SHP77 treated with DMSO at 0.1 percent for 48 hours (cell line): ENCODE results near the gene CHGA.

Source experiments
- DNase-seq: peaks from one replicate; lab custom pipeline; 2025; lab: John Stamatoyannopoulos, UW

Gene CHGA

GRCh38 chr14:92903359-92903758, 19.6 kb upstream of the CHGA start:
- DNase-seq: no peak

- DNase-seq: no peak
Measured at GRCh38 chr14:92905667-92906066, 17.3 kb upstream of the CHGA start.

GRCh38 chr14:92906420-92906819, 16.5 kb upstream of the CHGA start:
- no peak for DNase-seq

- no peak for DNase-seq
Measured at GRCh38 chr14:92906823-92907222, 16.1 kb upstream of the CHGA start.

DNA sequence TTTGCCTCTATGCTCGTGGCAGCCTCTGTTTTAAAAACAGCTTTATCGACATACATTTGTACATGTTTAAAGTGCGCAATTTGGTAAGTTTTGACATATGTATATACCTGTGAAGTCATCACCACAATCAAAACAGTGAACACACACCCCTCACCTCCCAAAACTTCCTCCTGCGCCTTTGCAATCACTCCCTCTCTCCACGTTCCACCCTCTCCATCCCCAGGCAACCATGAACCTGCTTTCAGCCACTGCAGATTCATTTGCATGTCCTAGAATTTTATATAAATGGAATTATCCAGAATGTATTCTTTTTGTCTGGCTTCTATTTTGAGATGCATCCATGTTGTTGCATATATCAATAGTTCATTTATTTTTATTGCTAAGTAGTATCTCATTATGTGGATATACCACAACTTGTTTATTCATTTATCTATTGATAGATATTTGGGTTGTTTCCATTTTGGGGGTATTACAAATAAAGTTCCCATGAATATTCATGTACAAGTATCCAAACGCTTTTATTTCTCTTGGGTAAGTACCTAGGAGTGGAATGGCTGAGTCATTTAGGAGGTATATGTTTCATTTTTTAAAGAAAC, 15.5 kb upstream of the CHGA start:
- no peak for DNase-seq

GRCh38 chr14:92914087-92914656, 8.8 kb upstream of the CHGA start:
- no peak for DNase-seq

DNA sequence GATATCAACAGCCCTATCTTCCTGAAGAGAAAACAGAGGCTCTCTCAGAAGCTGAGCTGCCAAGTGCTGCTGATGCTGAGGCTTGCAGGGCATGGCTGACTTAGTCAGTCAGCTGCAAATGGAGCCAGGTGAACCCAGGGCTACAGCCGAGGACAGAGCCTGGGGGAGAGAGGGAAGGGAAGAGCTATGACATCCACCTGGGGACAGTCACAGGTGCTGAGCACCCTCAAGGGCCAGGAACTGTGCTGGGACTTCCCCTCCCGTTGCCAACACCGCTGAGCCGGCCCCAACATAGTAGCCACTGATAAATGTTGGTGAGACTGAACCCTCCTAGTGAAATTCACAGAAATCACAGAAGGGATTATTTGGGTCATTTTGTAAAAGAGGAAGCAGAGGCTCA, 6.7 kb upstream of the CHGA start:
- DNase-seq: no peak

- DNase-seq: no peak
Measured at GRCh38 chr14:92917041-92917940, 5.7 kb upstream of the CHGA start.

- DNase-seq: no peak
Measured at GRCh38 chr14:92917956-92918355, 5.0 kb upstream of the CHGA start.

DNA sequence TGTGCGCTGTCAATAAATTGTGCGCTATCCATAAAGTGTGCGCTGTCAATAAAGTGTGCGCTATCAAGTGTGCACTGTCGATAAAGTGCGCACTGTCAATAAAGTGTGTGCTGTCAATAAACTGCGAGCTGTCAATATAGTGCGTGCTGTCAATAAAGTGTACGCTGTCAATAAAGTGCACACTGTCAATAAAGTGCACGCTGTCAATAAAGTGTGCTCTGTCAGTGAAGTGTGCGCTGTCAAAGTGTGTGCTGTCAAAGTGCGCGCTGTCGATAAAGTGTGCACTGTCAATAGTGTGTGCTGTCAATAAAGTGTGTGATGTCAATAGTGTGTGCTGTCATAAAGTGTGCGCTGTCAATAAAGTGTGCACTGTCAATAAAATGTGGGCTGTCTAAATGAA, 2.9 kb upstream of the CHGA start:
- DNase-seq: no peak

- DNase-seq: no peak
Measured at GRCh38 chr14:92922155-92922735, 705 bp upstream of the CHGA start.

DNA sequence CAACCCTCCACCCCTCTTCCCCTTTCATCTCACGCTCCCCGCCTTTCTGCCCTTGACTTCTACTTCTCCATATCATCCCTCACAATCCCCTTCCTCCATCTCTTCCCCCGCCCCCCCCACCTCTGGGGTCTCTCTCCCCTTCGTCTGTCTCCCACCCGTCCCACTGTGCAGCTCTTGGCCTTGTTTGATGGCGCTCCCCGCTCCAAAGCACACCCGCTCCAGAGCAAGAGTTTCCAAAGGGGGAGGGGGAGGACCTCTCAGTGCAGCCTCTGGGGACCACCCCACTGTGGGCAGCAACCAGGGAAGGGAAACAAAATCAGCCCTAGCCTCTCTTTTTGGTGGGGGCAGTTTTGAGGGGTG, 774 bp downstream of the CHGA start:
- DNase-seq: no peak

DNA sequence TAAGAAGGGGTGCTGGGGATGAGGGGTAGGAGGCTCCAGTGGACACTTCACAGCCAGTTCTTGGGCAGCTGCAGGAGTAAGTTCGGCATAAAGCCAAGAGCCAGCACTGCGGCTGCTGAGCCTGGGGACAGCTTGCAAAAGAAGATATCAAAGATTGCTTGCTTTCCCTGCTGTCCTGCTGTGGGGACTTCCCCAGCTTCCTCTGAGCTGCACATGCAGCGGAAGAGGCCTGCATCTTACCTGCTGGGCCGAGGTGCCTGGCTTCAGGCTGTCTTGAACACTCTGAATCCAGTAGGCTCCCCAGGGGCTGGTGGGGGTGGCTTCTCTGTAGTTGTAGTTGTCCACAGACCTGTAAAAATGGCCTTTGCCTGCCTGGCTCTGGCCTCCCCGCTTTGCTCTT, 1.3 kb downstream of the CHGA start:
- no peak for DNase-seq

GRCh38 chr14:92925446-92925845, 2.5 kb downstream of the CHGA start:
- no peak for DNase-seq

- no peak for DNase-seq
Measured at GRCh38 chr14:92926180-92926845, 3.4 kb downstream of the CHGA start.

DNA sequence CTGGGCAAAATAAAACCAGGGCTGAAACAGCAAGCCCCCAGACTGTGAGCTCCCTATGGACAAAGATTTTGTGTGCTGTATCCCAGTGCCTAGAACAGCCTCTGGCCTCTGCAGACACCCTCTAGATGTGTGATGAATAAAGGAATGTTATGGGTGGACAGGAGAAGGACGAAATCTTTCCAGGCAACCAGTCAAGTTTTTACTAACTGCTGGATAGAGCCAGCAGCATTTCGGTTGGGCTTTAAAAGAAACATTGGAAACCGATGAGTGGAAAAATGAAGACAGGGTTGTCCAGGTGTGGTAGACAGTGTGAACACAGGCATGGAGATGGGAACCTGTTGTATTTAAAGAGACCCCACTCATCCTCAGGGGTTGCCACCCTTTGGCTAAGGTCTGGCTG, 4.0 kb downstream of the CHGA start:
- no peak for DNase-seq

DNA sequence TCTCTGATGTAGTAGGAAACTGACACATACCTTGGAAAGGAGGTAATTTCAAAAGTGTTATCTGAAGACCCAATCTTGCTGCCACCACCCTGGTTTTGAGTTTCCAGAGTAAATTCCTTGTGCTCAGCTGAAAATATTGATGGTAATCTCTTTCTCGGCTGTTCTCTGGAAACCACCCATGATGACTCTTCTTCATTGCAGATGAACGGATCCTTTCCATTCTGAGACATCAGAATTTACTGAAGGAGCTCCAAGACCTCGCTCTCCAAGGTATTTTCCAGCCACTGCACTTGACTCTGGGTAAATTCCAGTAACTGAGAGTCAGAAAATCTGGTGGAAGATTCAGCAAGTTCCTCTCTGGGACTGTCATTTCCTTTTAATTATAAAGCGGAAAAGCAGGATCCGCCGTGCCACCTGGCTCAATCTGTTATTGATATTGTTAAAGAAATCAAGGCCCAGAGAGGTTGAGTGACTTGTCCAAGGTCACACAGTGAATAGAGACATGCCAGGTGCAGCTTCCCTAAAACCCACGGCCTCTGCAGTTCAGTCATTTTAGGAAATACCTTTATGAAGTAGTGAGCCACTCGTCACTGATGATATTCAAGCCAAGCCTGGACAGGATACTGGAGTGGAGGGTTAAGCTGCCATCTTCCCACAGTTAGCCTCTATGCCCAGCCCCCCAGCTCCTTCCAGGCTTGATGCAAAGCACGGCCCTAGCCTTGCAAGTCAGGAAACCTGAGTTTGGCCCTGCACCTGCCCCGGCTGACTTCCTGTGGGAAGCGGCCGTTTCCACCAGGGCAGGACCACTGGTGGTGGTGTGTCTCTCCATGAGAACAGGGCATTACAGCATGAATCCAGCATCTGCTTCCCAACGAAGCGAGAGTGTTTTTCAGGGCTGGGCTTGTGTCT, 4.7 kb downstream of the CHGA start:
- DNase-seq: no peak

DNA sequence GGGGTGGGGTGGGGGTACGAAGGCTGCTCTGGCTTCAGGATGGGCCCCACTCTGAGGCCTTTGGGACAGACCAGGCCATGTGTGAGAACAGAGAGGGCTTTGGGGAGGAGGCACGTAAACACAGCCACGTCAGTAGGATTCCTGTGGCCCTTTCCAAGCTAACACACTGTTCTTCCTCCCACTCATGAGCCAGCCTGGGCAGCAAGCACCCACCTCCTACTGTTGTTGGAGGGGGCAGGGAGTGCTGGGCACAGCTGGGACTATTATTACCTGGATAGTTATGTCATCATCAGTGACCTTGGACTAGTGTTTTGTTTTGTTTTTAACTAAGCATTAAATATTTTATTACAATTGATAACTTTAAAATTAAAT, 5.3 kb downstream of the CHGA start:
- DNase-seq: no peak

- DNase-seq: no peak
Measured at GRCh38 chr14:92928961-92929688, 6.2 kb downstream of the CHGA start.

DNA sequence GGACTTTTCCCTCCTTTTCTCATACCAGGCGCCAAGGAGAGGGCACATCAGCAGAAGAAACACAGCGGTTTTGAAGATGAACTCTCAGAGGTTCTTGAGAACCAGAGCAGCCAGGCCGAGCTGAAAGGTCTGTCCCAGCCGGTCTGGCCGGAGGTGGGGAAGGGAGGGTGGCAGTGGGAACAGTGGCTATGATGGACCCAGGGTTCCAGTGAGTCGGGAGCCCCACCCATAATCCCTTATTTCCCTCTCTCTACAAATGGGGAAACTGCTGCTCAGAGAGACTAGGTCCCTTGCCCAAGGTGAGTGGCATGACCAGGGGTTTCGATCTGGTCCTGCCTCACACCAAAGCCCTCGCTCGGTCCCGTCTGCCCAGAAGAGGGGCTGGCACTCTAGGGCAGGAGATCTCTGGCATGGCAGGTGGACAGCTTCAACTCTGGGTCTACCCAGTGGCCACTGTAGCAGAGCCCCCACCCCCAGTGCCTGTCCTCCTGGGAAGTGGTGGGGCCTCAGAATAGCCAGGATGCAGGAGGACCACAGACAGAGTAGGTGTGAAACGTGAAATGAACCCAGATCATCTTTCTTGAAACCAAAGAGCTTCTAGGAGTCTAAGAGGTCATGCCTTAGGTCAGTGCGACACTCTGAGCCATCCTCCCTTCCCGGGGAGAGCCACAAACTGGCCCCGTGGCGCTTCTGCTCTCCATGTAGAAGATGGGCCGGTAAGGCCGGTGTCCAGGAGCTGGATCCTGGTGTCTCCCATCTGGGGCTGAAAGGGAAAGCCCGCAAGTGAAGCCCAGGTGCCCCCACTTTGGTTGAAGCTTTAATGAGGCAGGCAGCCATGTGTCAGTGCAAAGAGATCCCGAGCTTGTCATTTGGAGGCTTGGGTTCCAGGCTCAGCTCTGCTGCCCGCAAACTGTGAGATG, 7.0 kb downstream of the CHGA start:
- no peak for DNase-seq
